Measurements from ENCODE around the gene BLTP3A.
"Not testable (repeated sequence)": the region's sequence is repeated elsewhere in the genome, so short reads cannot be mapped to it uniquely, and the experiment has no call there.

Gene BLTP3A, protein sequence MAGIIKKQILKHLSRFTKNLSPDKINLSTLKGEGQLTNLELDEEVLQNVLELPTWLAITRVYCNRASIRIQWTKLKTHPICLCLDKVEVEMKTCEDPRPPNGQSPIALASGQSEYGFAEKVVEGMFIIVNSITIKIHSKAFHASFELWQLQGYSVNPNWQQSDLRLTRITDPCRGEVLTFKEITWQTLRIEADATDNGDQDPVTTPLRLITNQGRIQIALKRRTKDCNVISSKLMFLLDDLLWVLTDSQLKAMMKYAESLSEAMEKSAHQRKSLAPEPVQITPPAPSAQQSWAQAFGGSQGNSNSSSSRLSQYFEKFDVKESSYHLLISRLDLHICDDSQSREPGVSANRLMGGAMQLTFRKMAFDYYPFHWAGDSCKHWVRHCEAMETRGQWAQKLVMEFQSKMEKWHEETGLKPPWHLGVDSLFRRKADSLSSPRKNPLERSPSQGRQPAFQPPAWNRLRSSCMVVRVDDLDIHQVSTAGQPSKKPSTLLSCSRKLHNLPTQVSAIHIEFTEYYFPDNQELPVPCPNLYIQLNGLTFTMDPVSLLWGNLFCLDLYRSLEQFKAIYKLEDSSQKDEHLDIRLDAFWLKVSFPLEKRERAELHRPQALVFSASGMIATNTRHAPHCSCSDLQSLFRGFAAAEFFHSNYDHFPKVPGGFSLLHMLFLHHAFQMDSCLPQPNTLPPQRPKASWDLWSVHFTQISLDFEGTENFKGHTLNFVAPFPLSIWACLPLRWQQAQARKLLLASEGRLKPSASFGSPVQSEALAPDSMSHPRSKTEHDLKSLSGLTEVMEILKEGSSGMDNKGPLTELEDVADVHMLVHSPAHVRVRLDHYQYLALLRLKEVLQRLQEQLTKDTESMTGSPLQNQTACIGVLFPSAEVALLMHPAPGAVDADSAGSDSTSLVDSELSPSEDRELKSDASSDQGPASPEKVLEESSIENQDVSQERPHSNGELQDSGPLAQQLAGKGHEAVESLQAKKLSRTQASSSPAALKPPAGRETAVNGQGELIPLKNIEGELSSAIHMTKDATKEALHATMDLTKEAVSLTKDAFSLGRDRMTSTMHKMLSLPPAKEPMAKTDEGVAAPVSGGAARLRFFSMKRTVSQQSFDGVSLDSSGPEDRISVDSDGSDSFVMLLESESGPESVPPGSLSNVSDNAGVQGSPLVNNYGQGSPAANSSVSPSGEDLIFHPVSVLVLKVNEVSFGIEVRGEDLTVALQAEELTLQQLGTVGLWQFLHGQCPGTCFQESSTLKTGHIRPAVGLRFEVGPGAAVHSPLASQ (N-terminal part only)

GRCh38 chr6:34791701-34792604 lies at the start of gene BLTP3A:
Gene BLTP3A (plus strand): TSS chr6:34792083. CDS start chr6:34792251, 168 bp downstream.
- H3K27ac ChIP-seq, result peak within 1 kb of the TSS; percentile 88
- DNase-seq (ENCODE audit: low read depth, low spot score), result no peak

- no peak overlapping the region for H3K27ac ChIP-seq
- no peak for DNase-seq (ENCODE audit: low read depth, low spot score)
Measured at GRCh38 chr6:34742094-34742493, 49.8 kb upstream of the BLTP3A start.

DNA sequence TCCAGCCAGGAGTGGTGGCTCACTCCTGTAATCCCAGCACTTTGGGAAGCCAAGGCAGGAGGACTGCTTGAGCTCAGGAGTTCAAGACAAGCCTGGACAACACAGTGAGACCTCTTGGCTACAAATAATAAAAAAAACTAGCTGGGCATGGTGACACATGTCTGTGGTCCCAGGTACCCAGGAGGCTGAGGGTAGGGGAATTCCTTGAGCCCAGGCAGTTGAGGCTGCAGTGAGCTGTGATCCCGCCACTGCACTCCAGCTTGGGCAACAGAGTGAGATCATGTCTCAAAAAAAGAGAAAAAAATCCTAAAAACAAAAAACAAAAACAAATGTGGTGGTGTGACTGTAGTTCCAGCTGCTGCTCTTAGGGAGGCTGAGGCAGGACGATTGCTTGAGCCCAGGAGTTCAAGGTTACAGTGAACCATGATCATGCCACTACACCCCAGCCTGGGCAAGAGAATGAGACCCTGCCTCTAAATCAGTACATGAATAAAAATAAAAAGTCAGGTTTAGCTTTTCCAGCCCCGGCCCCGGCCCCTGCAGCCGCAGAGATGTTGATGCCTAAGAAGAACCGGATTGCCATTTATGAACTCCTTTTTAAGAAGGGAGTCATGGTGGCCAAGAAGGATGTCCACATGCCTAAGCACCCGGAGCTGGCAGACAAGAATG lies 48.1 kb upstream of the BLTP3A start:
- H3K27ac ChIP-seq, result no peak overlapping the region
- DNase-seq (ENCODE audit: low read depth, low spot score), result no peak

GRCh38 chr6:34744294-34744647 lies 47.6 kb upstream of the BLTP3A start:
- H3K27ac ChIP-seq; DNase-seq (ENCODE audit: low read depth, low spot score): not testable (repeated sequence)

- peak overlapping the region; percentile 74 for H3K27ac ChIP-seq
- DNase-seq (ENCODE audit: low read depth, low spot score), result peak; percentile 79
Measured at GRCh38 chr6:34745277-34746103, 46.4 kb upstream of the BLTP3A start.

- no peak for DNase-seq (ENCODE audit: low read depth, low spot score)
- H3K27ac ChIP-seq, result peak overlapping the region; percentile 74
Measured at GRCh38 chr6:34746104-34746846, 45.6 kb upstream of the BLTP3A start.

GRCh38 chr6:34748757-34749156 lies 43.1 kb upstream of the BLTP3A start:
- DNase-seq (ENCODE audit: low read depth, low spot score), result no peak
- no peak overlapping the region for H3K27ac ChIP-seq

DNA sequence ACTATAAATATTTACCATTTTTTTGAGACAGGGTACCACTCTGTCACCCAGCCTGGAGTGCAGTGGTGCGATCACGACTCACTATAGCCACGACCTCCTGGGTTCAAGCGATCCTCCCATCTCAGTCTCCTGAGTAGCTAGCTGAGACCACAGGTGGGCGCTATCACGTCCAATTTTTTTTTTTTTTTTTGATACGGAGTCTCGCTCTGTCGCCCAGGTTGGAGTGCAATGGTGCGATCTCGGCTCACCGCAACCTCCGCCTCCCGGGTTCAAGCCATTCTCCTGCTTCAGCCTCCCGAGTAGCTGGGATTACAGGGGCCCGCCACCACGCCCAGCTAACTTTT lies 35.4 kb upstream of the BLTP3A start:
- peak overlapping the region; percentile 89 for H3K27ac ChIP-seq
- not testable (repeated sequence) for DNase-seq (ENCODE audit: low read depth, low spot score)

DNA sequence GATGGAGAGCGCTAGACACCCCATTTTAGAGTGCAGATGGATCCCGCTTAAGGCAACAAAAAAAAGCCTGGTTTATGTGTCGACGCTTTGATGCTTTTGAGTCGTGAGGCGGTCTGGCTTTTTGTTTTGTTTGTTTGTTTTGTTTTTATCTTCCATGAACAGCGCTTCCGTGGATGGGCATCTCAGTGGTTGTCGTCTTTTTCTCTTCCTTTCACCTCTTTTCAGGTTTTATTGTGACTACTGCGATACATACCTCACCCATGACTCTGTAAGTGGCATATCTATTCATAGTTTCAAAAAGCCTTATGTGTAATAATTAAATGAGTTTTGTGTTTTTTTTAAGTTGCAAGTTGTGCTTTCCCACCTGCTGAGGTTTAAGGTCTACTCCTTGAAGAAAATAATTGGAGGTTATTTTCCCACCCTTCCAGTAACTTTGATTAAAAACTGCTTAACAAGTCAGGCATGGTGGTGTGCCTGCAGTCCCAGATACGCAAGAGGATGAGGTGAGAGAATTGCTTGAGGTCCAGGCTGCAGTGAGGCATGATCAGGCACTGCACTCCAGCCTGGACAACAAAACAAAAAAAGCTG lies 34.1 kb upstream of the BLTP3A start:
- peak overlapping the region; percentile 89 for H3K27ac ChIP-seq
- DNase-seq (ENCODE audit: low read depth, low spot score), result no peak

GRCh38 chr6:34760108-34760507 lies 31.8 kb upstream of the BLTP3A start:
- no peak overlapping the region for H3K27ac ChIP-seq
- DNase-seq (ENCODE audit: low read depth, low spot score), result no peak

DNA sequence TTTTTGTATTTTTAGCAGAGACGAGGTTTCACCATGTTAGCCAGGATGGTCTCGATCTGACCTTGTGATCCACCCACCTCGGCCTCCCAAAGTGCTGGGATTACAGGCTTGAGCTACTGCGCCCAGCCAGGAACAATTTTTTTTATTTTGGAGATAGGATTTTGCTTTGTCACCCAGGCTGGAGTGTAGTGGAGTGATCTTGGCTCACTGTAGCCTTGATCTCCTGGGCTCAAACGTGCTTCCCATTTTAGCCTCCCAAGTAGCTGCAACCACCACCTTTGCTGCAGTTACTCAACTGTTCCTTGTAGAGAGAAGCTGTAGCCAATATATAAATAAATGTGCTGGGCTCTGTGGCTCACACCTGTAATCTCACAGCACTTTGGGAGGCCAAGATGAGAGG lies 30.2 kb upstream of the BLTP3A start:
- not testable (repeated sequence) for H3K27ac ChIP-seq; DNase-seq (ENCODE audit: low read depth, low spot score)

- no peak for DNase-seq (ENCODE audit: low read depth, low spot score)
- no peak overlapping the region for H3K27ac ChIP-seq
Measured at GRCh38 chr6:34768148-34768547, 23.7 kb upstream of the BLTP3A start.

DNA sequence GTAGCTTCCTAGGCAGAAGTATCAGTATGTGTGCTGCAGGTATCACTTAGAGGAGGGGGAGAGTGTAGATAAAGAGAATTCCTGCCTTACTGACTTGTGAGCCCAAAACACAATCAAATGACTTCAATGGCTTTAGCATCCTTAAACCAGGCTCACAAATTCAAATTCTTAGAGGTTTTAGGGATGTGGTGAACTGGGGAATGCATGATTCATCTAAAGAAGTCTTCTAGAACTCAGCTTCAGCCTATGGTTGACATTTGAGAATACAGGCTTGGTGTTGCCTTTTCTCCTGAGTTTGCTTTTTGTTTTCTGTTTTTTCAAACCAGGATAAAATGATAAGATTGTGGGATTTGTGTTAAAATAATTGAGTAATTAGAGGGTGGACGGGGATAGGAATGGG lies 20.2 kb upstream of the BLTP3A start:
- H3K27ac ChIP-seq, result no peak overlapping the region
- no peak for DNase-seq (ENCODE audit: low read depth, low spot score)

- no peak for DNase-seq (ENCODE audit: low read depth, low spot score)
- no peak overlapping the region for H3K27ac ChIP-seq
Measured at GRCh38 chr6:34772940-34773339, 18.9 kb upstream of the BLTP3A start.

- no peak for DNase-seq (ENCODE audit: low read depth, low spot score)
- H3K27ac ChIP-seq, result no peak overlapping the region
Measured at GRCh38 chr6:34773916-34774315, 18.0 kb upstream of the BLTP3A start.

GRCh38 chr6:34774967-34775366 lies 16.9 kb upstream of the BLTP3A start:
- DNase-seq (ENCODE audit: low read depth, low spot score), result no peak
- H3K27ac ChIP-seq, result no peak overlapping the region

DNA sequence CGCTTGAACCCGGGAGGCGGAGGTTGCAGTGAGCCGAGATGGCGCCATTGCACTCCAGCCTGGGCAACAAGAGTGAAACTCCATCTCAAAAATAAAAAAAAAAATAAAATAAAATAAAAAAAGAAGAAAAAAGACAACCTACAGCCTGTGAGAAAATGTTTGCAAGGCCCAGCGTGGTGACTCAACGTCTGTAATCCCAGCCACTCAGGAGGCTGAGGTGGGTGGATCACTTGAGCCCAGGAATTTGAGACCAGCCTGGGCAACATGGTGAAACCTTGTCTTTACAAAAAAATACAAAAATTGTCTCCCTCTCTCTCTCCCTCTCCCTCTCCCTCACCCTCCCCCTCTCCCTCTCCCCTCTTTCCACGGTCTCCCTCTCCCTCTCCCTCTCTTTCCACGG lies 6.5 kb upstream of the BLTP3A start:
- H3K27ac ChIP-seq; DNase-seq (ENCODE audit: low read depth, low spot score): not testable (repeated sequence)
